ENCODE results near the gene PRR30. TPM values are rescaled to one million over a fixed set of nuclear protein-coding genes. Genes with fewer than 3 reads are reported as not detected.

PRR30 gene
- polyA plus RNA-seq, 1 of the 3 experiments (the other 2 are of a cell fraction): not detected

DNA sequence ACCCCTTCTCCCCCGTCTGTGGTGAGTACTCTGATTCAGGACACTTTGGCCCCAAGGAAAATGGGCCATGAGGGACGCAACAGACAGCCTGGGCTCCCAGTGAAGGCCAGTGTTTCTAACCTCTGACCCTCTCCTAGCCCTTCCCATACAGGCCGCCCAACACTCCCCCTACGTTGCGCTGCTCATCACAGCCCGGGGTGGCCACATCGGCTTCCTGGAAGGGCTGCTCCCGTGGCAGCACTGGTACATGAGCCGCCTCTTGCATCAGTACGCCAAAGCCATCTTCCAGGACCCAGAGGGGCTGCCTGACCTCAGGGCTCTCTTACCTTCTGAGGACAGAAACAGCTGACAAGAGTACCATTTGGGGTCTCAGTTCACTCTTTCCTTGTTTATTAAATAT, 8.8 kb downstream of the PRR30 start:
- H3K79me2 ChIP-seq (ENCODE audit: insufficient read depth): peaks cover 21% of the 10 kb centered on the region
- peaks cover 7 to 14% of the 10 kb centered on the region in 2 experiments; a peak in 3 of 4 replicates for H3K4me1 ChIP-seq (ENCODE audit: control insufficient read depth in 1 of 2, insufficient read depth in 2 of 2, low read depth in 1 of 2, low read length in 1 of 2)
- ChIA-PET CTCF (interaction anchor here (6.3 kb wide), 1 partner anchor 41 kb away, joined by 43 read pairs; no protein-coding TSS in a partner anchor), POLR2A (no interaction called here)
- H3K27me3 ChIP-seq (ENCODE audit: insufficient read depth): no peaks in the 10 kb centered on the region
- peaks cover 9 to 32% of the 10 kb centered on the region in 2 experiments for H3K36me3 ChIP-seq (replicated peaks in 1 of 2; ENCODE audit: control insufficient read depth in 1 of 2, insufficient read depth in 2 of 2, low read length in 1 of 2)
- no peaks in the 10 kb centered on the region for H3K9me3 ChIP-seq
- H4K20me1 ChIP-seq (ENCODE audit: insufficient read depth): peaks cover 9% of the 10 kb centered on the region; the same call in 1 of the 2 replicates
- 93% methylated on average over 10 of the region's 10 CpGs for WGBS (ENCODE audit: low lambda C conversion rate)
- TF ChIP-seq, protein P1, sequence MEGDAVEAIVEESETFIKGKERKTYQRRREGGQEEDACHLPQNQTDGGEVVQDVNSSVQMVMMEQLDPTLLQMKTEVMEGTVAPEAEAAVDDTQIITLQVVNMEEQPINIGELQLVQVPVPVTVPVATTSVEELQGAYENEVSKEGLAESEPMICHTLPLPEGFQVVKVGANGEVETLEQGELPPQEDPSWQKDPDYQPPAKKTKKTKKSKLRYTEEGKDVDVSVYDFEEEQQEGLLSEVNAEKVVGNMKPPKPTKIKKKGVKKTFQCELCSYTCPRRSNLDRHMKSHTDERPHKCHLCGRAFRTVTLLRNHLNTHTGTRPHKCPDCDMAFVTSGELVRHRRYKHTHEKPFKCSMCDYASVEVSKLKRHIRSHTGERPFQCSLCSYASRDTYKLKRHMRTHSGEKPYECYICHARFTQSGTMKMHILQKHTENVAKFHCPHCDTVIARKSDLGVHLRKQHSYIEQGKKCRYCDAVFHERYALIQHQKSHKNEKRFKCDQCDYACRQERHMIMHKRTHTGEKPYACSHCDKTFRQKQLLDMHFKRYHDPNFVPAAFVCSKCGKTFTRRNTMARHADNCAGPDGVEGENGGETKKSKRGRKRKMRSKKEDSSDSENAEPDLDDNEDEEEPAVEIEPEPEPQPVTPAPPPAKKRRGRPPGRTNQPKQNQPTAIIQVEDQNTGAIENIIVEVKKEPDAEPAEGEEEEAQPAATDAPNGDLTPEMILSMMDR (IDR thresholded peaks at IDR 0.05): no peak
- TF ChIP-seq, protein P2, sequence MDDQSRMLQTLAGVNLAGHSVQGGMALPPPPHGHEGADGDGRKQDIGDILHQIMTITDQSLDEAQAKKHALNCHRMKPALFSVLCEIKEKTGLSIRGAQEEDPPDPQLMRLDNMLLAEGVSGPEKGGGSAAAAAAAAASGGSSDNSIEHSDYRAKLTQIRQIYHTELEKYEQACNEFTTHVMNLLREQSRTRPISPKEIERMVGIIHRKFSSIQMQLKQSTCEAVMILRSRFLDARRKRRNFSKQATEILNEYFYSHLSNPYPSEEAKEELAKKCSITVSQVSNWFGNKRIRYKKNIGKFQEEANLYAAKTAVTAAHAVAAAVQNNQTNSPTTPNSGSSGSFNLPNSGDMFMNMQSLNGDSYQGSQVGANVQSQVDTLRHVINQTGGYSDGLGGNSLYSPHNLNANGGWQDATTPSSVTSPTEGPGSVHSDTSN (IDR thresholded peaks at IDR 0.05): no peak
- TF ChIP-seq GABPA (IDR thresholded peaks at IDR 0.05; ENCODE audit: low read depth): no peak
- no peak for TF ChIP-seq NRF1 (IDR thresholded peaks at IDR 0.05; ENCODE audit: low read depth, low read length)
- no peak for TF ChIP-seq MEF2A (IDR thresholded peaks at IDR 0.05; ENCODE audit: borderline replicate concordance, low read depth)
- TF ChIP-seq GATA2 (CRISPR knock-in tag; IDR thresholded peaks at IDR 0.05): no peak
- TF ChIP-seq, protein P3, sequence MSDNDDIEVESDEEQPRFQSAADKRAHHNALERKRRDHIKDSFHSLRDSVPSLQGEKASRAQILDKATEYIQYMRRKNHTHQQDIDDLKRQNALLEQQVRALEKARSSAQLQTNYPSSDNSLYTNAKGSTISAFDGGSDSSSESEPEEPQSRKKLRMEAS (IDR thresholded peaks at IDR 0.05; ENCODE audit: low read depth): no peak
- no peak for TF ChIP-seq TAF1 (IDR thresholded peaks at IDR 0.05; ENCODE audit: borderline replicate concordance, low read depth, low read length)
- TF ChIP-seq, protein P4, sequence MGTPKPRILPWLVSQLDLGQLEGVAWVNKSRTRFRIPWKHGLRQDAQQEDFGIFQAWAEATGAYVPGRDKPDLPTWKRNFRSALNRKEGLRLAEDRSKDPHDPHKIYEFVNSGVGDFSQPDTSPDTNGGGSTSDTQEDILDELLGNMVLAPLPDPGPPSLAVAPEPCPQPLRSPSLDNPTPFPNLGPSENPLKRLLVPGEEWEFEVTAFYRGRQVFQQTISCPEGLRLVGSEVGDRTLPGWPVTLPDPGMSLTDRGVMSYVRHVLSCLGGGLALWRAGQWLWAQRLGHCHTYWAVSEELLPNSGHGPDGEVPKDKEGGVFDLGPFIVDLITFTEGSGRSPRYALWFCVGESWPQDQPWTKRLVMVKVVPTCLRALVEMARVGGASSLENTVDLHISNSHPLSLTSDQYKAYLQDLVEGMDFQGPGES (IDR thresholded peaks at IDR 0.05; ENCODE audit: low read depth, low read length): no peak
- no peak for DNase-seq
- no peak overlapping the region for H3K27ac ChIP-seq (ENCODE audit: low read depth in 2 of 2, low read length in 1 of 2)
- H3K9me2 ChIP-seq: no peaks in the 10 kb centered on the region
- no peak overlapping the region for H3K4me2 ChIP-seq
- H3K9ac ChIP-seq: no peak overlapping the region
- H2AFZ ChIP-seq (ENCODE audit: low read depth): no peak overlapping the region
- no peaks in the 10 kb centered on the region for H3F3A ChIP-seq (replicated peaks; ENCODE audit: insufficient read depth)
- H3K4me3 ChIP-seq (ENCODE audit: low read depth in 2 of 2, low read length in 1 of 2): no peak overlapping the region

DNA sequence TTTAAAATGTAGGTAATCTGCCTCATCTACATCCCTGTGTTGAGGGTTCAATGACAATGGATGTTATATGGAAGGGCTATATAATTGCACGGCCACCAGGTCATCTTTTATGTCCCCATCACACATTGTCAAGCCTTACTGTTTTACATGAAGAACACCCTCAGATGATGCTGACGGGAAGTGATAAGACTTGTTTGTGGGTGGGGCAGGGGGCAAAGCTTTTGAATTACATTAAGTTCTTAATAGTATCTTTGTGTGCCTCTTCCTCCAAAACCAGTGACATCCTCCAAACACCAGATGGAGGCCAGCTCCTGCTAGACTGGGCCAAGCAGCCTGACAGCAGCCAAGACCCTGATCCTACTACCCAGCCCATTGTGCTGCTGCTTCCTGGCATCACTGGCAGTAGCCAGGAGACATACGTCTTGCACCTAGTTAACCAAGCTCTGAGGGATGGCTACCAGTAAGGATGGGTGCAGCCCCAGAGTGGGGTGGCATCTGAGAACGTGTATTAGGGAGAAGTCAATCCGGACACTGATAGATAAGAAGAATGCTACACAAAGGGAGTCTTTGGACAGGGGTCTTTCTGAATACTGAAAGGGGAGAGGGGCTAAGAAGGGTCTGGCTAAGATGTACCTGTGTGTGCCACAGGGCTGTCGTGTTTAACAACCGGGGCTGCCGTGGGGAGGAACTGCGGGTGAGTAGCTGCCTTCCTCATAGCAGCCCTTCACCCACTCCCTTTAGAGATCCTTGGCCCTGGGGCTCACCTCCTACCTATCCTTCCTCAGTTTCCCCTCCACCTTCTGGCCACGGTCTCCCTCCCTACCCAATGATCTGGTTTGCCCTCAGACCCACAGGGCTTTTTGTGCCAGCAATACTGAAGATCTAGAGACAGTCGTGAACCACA, 10.3 kb downstream of the PRR30 start:
- CTCF ChIA-PET: interaction anchor here (1.0 to 1.4 kb wide), 4 partner anchors 31 to 175 kb away, joined by 3 to 6 read pairs (median 4); no protein-coding TSS in a partner anchor
- Histone ChIP-seq H3K4me2 (no peak overlapping the region), H3F3A (replicated peaks; ENCODE audit: insufficient read depth) (no peaks in the 10 kb centered on the region), H3K4me3 (ENCODE audit: low read depth in 2 of 2, low read length in 1 of 2) (no peak overlapping the region), H3K9me2 (no peaks in the 10 kb centered on the region), H4K20me1 (ENCODE audit: insufficient read depth) (peaks cover 9% of the 10 kb centered on the region; the same call in 1 of the 2 replicates), H3K36me3 (replicated peaks in 1 of 2; ENCODE audit: control insufficient read depth in 1 of 2, insufficient read depth in 2 of 2, low read length in 1 of 2) (peaks cover 9 to 32% of the 10 kb centered on the region in 2 experiments), H3K79me2 (ENCODE audit: insufficient read depth) (peaks cover 17% of the 10 kb centered on the region), H3K27ac (ENCODE audit: low read depth in 2 of 2, low read length in 1 of 2) (no peak overlapping the region), H3K4me1 (ENCODE audit: control insufficient read depth in 1 of 2, insufficient read depth in 2 of 2, low read depth in 1 of 2, low read length in 1 of 2) (peaks cover 7 to 18% of the 10 kb centered on the region in 2 experiments; a peak in 3 of 4 replicates), H2AFZ (ENCODE audit: low read depth) (no peak overlapping the region), H3K27me3 (ENCODE audit: insufficient read depth) (no peaks in the 10 kb centered on the region), H3K9ac (no peak overlapping the region), H3K9me3 (no peaks in the 10 kb centered on the region)
- no peak for TF ChIP-seq TEAD4 (IDR thresholded peaks at IDR 0.05; ENCODE audit: borderline replicate concordance, insufficient read depth)
- no peak for TF ChIP-seq SMC3 (IDR thresholded peaks at IDR 0.05; ENCODE audit: low read depth, low read length)
- POLR2A ChIA-PET: no interaction called here
- DNase-seq: no peak
- WGBS (ENCODE audit: low lambda C conversion rate): 91% methylated on average over 11 of the region's 11 CpGs

Data from SK-N-SH (cell line).